Endodermal cell (in vitro differentiated cells): ENCODE data around the gene PRKCD. TPM values are rescaled to one million over a fixed set of nuclear protein-coding genes. Genes with fewer than 3 reads are reported as not detected.

Source experiments
- DNase-seq: peaks from one replicate; pipeline ENCODE4 v3.0.0-alpha.2; 2017
- H3K27ac ChIP-seq: 2 replicates; pipeline ENCODE4 v1.5.1; 2013; ENCODE audit warnings: mild to moderate bottlenecking, low read depth, low read length, moderate library complexity
- H3K27me3 ChIP-seq: 2 replicates; pipeline ENCODE4 v1.6.1; 2013; ENCODE audit warnings: mild to moderate bottlenecking, low read length, moderate library complexity; ENCODE audit not compliant: insufficient read depth, control insufficient read depth, poor library complexity, severe bottlenecking
- H3K36me3 ChIP-seq: 2 replicates; pipeline ENCODE4 v1.7.0; 2013; ENCODE audit warnings: mild to moderate bottlenecking, low read length, moderate library complexity; ENCODE audit not compliant: control insufficient read depth, insufficient read depth
- H3K4me1 ChIP-seq: one replicate; pipeline ENCODE4 v1.7.0; 2013; ENCODE audit warnings: low read length; ENCODE audit not compliant: control insufficient read depth, insufficient read depth
- H3K4me3 ChIP-seq: 2 replicates; pipeline ENCODE4 v1.5.1; 2013; ENCODE audit warnings: mild to moderate bottlenecking, low read length, moderate library complexity
- H3K9ac ChIP-seq: 2 replicates; pipeline ENCODE4 v1.6.1; 2013; ENCODE audit warnings: mild to moderate bottlenecking, low read length, moderate library complexity; ENCODE audit not compliant: poor library complexity, severe bottlenecking; ENCODE audit errors: extremely low read depth
- H3K9me3 ChIP-seq: 2 replicates; pipeline ENCODE4 v1.6.1; 2013; ENCODE audit warnings: mild to moderate bottlenecking, low read length, moderate library complexity; ENCODE audit not compliant: control insufficient read depth
- H3K27ac Mint-ChIP-seq: 2 replicates; pipeline ENCODE4 v1.8.0; 2020; ENCODE audit warnings: mixed read lengths
- H3K27me3 Mint-ChIP-seq: 2 replicates; pipeline ENCODE4 v1.8.0; 2021; ENCODE audit warnings: mild to moderate bottlenecking, mixed read lengths; ENCODE audit not compliant: insufficient read depth
- H3K36me3 Mint-ChIP-seq: 2 replicates; pipeline ENCODE4 v1.8.0; 2020; ENCODE audit warnings: low read depth, mixed read lengths
- H3K4me1 Mint-ChIP-seq: 2 replicates; pipeline ENCODE4 v1.8.0; 2020; ENCODE audit warnings: mixed read lengths
- H3K4me3 Mint-ChIP-seq: 2 replicates; pipeline ENCODE4 v1.8.0; 2020; ENCODE audit warnings: mild to moderate bottlenecking, moderate library complexity, mixed read lengths
- H3K9me3 Mint-ChIP-seq: 2 replicates; pipeline ENCODE4 v1.8.0; 2020; ENCODE audit warnings: mild to moderate bottlenecking, mixed read lengths
- WGBS, 2 experiments: methylation state at CpG; one replicate each; pipeline versions ENCODE4 v1.1.5 to v1.1.7; 2013; ENCODE audit warnings: missing lambda C conversion rate in 2 of 2, mixed read lengths in 1 of 2; ENCODE audit not compliant: insufficient coverage in 1 of 2, insufficient read length in 1 of 2; 5-methylcytosine and 5-hydroxymethylcytosine counted together
- total RNA-seq, 2 donors: library from RNA; stranded (reverse); fragmentation: NEBNext Ultra II Directional in 1 of 2; extraction: Animal tissue kit (Norgen Biotek cat#: 25700) in 1 of 2; gene quantifications; 2 replicates in 1 of 2; 3 replicates in 1 of 2; pipeline ENCODE4 v1.2.1, GENCODE V29; 2021
- TF ChIP-seq, protein P1 (sequence below): fragments of 200-600 bp; sonication (generic); conservative IDR thresholded peaks from 2 replicates; pipeline ENCODE4 v1.5.0; 2021; ENCODE audit warnings: antibody characterized with exemption, mild to moderate bottlenecking

The PRKCD gene
- total RNA-seq, 2 donors from 2014 or later = 19.9 to 26.6 TPM

DNA sequence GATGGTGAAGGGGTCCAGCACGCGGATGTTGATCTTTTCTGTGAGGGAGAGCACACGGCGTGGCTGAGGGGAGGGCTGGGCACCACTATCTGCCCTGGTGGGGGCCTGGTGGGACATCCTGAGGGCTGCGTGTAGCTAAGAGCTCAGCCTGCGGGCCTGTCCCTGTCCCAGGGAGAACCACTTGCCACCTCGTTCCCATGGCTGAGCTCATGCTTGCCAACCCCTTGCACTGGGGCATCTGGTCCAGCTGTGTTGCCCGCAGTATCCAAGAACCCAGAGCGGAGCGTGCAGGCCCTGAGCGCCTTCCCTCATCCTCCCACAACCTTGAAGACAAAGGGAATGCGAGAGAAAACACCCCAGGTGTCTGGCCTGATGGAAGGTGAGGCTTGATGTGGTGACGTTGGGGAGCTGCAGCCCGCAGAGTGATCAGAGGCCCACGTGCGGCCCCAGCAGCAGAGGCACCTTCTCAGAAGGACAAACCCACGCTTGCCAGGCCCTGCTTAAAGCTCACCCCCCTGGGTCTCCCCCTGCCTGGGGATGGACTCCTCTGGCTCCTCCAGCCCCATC, 65.9 kb downstream of the PRKCD start:
- peaks cover 67% of the 10 kb centered on the region for H3K36me3 ChIP-seq
- H3K4me1 ChIP-seq = no peaks in the 10 kb centered on the region
- TF ChIP-seq, protein P1, sequence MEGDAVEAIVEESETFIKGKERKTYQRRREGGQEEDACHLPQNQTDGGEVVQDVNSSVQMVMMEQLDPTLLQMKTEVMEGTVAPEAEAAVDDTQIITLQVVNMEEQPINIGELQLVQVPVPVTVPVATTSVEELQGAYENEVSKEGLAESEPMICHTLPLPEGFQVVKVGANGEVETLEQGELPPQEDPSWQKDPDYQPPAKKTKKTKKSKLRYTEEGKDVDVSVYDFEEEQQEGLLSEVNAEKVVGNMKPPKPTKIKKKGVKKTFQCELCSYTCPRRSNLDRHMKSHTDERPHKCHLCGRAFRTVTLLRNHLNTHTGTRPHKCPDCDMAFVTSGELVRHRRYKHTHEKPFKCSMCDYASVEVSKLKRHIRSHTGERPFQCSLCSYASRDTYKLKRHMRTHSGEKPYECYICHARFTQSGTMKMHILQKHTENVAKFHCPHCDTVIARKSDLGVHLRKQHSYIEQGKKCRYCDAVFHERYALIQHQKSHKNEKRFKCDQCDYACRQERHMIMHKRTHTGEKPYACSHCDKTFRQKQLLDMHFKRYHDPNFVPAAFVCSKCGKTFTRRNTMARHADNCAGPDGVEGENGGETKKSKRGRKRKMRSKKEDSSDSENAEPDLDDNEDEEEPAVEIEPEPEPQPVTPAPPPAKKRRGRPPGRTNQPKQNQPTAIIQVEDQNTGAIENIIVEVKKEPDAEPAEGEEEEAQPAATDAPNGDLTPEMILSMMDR = no peak
- no peak overlapping the region for H3K4me3 Mint-ChIP-seq
- peaks cover 72% of the 10 kb centered on the region for H3K36me3 Mint-ChIP-seq
- H3K27me3 Mint-ChIP-seq = no peaks in the 10 kb centered on the region
- no peak for DNase-seq
- H3K9me3 Mint-ChIP-seq = no peaks in the 10 kb centered on the region
- no peaks in the 10 kb centered on the region for H3K4me1 Mint-ChIP-seq
- H3K9ac ChIP-seq = no peak overlapping the region
- H3K4me3 ChIP-seq = no peak overlapping the region
- peak overlapping the region; percentile 44 for H3K27ac Mint-ChIP-seq
- no peaks in the 10 kb centered on the region for H3K9me3 ChIP-seq
- H3K27me3 ChIP-seq = no peaks in the 10 kb centered on the region
- 96 to 100% methylated on average over 7 to 15 of the region's 17 CpGs for WGBS, 2 experiments
- H3K27ac ChIP-seq = no peak overlapping the region

DNA sequence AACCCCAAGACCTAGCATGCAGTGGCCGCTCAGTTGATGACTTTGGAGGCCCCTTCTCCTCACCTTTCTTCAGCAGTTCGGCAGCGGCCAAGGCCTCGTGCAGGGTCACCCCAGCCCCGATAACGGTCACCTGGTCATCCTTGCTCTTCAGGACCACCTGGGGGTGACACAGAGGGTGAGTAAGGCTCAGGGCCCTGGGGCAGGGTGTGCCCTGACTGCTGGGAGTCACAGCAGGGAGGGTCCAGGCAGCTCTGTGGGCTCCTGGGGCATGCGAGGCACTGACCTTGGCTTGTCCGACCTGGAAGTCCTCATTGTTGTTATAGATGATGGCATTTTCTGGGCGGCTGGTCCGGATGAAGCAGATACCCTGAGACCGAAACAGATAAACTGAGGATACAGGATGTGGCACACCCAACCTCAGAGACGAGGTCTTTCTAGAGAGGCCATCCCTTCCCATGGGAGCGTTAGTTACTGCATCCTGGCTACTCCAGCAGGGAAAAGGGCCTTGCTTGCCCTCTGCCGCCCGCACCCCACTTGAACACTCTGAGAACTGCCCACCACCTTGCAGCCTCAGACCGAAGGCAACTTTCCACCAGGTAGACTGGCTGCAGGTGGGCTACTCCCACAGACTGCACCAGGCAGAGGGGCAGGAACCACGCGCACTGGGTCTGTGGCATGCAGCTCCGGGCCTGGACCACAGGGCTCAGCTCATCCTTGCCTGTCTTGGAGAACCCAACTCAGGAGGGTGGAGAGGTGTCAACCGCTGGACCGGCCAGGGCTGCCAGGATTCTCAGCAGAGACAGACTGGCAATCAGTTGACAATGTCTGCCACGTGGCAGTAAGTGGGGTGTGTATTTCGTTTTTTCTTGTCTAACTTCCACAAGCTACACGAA, 67.2 kb downstream of the PRKCD start:
- H3K36me3 ChIP-seq = peaks cover 79% of the 10 kb centered on the region
- Mint-ChIP-seq H3K4me1 (no peaks in the 10 kb centered on the region), H3K4me3 (no peak overlapping the region), H3K27ac (no peak overlapping the region), H3K9me3 (no peaks in the 10 kb centered on the region), H3K27me3 (no peaks in the 10 kb centered on the region), H3K36me3 (peaks cover 85% of the 10 kb centered on the region)
- H3K9ac ChIP-seq = no peak overlapping the region
- H3K27ac ChIP-seq = no peak overlapping the region
- no peaks in the 10 kb centered on the region for H3K27me3 ChIP-seq
- no peaks in the 10 kb centered on the region for H3K9me3 ChIP-seq
- no peak overlapping the region for H3K4me3 ChIP-seq
- H3K4me1 ChIP-seq = no peaks in the 10 kb centered on the region
- WGBS, 2 experiments = 91 to 94% methylated on average over 11 to 24 of the region's 24 CpGs
- DNase-seq = no peak
- TF ChIP-seq, protein P1 = no peak

DNA sequence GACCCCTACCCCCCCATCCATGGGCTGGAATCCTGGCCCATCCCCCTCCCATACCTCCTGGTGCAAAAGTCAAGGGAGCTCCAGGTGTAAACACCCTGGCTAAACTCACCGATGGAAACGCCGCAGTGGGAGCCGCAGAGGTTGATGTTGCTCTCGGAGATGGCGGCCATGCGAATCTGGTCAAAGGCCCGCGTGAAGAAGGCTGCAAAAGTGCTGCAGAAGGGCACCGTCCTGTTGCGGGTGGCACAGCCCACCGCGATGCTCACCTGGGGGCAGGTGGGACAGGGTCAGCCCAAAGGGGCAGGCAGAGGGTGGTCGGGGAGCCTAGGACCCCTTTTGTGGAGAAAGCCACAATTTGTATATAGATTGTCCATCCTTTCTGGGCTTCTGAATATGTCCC, 68.2 kb downstream of the PRKCD start:
- H3K4me3 ChIP-seq = no peak overlapping the region
- peaks cover 89% of the 10 kb centered on the region for H3K36me3 Mint-ChIP-seq
- H3K27me3 Mint-ChIP-seq = no peaks in the 10 kb centered on the region
- peak overlapping the region; percentile 11 for H3K27ac Mint-ChIP-seq
- no peaks in the 10 kb centered on the region for H3K27me3 ChIP-seq
- no peak overlapping the region for H3K9ac ChIP-seq
- H3K4me1 ChIP-seq = no peaks in the 10 kb centered on the region
- H3K4me1 Mint-ChIP-seq = no peaks in the 10 kb centered on the region
- peaks cover 86% of the 10 kb centered on the region for H3K36me3 ChIP-seq
- H3K27ac ChIP-seq = no peak overlapping the region
- H3K9me3 Mint-ChIP-seq = no peaks in the 10 kb centered on the region
- 96 to 97% methylated on average over 14 of the region's 14 CpGs for WGBS, 2 experiments
- TF ChIP-seq, protein P1 = no peak
- no peaks in the 10 kb centered on the region for H3K9me3 ChIP-seq
- H3K4me3 Mint-ChIP-seq = no peak overlapping the region
- no peak for DNase-seq
